GM12891 (cell line): Measurements from ENCODE around the gene SAMSN1.

Experiments used
- POLR2A ChIP-seq: IDR thresholded peaks from 2 replicates; pipeline ENCODE4 v1.6.1; 2011; ENCODE audit warnings: low read depth, low read length, control low read depth
- POLR2AphosphoS5 ChIP-seq: IDR thresholded peaks from 2 replicates; pipeline ENCODE4 v1.6.1; 2011; ENCODE audit warnings: low read depth, low read length, control low read depth
- POU2F2 ChIP-seq: IDR thresholded peaks from 2 replicates; pipeline ENCODE4 v1.6.1; 2011; ENCODE audit warnings: low read depth, mild to moderate bottlenecking, control low read depth, low read length, moderate library complexity
- SPI1 ChIP-seq: IDR thresholded peaks from 2 replicates; pipeline ENCODE4 v1.6.1; 2011; ENCODE audit warnings: low read depth, low read length, control low read depth
- TAF1 ChIP-seq: IDR thresholded peaks from 2 replicates; pipeline ENCODE4 v1.6.1; 2011; ENCODE audit warnings: low read depth, low read length, control low read depth

DNA sequence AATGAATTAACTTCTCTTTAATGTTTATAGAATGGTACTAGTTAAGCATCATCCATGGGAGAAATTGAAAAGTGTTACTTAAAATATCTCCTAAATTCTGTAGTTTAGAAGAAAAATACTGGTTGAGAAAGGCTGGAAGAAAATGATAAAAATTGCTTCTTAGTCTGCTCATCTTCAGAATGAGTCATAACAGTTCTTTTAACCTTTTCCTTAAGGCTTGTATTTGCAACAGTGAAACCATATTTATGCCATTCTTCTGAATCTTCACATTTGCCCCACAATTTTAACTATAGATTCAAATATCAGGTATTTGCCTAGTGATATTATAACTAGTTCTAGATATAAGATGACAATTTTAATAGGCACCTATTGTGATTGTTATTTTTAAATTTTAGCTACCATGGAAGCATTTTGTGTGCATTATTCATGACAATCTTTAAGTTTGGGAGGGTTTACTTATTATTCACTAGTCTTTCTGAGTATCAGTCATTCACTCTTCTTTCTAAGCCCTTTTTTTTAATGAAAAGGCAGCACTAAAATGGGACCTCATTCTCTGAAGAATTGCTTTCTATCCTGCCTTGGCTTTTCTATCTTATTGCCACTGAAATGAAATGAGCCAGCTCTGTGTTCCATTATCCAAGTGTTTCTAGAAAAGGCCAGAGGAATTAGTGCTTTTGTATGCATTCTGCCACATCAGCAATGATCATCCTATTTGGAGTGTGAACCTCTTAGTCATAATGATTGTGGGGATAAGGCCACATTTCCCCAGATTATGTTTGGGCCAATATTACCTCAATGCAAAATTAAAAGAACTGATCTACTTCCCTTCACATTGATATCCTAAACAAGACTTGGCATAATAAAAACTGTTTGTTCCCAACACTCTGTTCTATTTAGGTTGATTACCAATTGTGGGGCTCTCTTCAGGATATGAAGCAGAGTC lies 58.4 kb downstream of the SAMSN1 start:
- TF ChIP-seq POLR2A (no peak), TAF1 (no peak), POLR2AphosphoS5 (0 out of 2 replicates have a peak, but pooled peaks have one; percentile 26), POU2F2 (no peak), SPI1 (no peak)
